ENCODE results near the gene PSENEN.

DNA sequence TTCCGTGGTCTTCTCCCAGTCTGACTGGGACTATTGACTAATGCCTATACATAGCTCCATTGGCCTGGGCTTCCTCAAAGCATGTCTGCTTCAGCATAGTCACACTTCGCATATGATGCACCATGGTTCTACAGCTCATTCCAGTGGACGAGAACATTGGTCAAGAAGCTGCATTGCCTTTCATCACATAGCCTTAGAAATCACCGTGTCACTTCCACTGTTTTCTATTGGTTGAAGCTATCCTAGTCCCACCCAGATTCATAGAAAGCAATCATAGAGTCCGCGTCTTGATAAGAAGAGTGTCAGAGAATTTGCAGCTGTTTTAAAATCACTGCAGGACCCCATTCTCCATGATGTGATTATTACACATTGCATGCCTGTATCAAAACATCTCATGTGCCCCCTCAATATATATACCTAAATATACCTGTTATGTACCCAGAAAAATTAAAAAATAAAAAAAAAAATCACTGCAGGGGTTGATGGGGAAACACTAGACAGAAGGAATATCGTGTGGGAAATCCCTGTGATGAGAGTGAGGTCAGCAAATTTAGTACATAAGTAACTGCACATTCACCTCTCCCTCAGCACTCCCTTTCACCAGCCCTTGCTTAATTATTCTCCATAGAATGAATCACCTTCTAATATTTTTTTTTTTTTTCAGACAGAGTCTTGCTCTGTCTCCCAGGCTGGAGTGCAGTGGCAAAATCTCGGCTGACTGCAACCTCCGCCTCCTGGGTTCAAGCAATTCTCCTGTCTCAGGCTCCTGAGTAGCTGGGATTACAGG, 27.8 kb downstream of the PSENEN start:
- no peak for TF ChIP-seq POLR2AphosphoS5 (IDR thresholded peaks at IDR 0.05)
- TF ChIP-seq POLR2A (IDR thresholded peaks at IDR 0.05), result no peak
